Effector memory CD8-positive, alpha-beta T cell (primary cell): Measurements from ENCODE around the gene HPCA.

Source experiments
- ATAC-seq: fragments of 150-1000 bp; cut with Tn5 transposase; replicated peaks from 2 replicates; pipeline ENCODE4 v1.10.0; 2021; ENCODE audit warnings: mild to moderate bottlenecking, moderate library complexity
- DNase-seq, 3 experiments: peaks; one replicate each; pipeline ENCODE4 v3.0.0; 2021
- H3K27ac Mint-ChIP-seq, 2 donors: one replicate each; pipeline ENCODE4 v1.8.0; 2022; ENCODE audit warnings: mild to moderate bottlenecking in 2 of 2, mixed read lengths in 2 of 2, moderate library complexity in 2 of 2
- H3K27me3 Mint-ChIP-seq, 2 donors: one replicate each; pipeline ENCODE4 v1.8.0; 2022; ENCODE audit warnings: mixed read lengths in 2 of 2
- H3K36me3 Mint-ChIP-seq: one replicate; pipeline ENCODE4 v1.8.0; 2022; ENCODE audit warnings: mild to moderate bottlenecking, moderate library complexity, mixed read lengths; ENCODE audit not compliant: insufficient read depth
- H3K4me1 Mint-ChIP-seq, 2 donors: one replicate each; pipeline ENCODE4 v1.8.0; 2022; ENCODE audit warnings: low read depth in 2 of 2, mixed read lengths in 2 of 2
- H3K4me3 Mint-ChIP-seq, 2 donors: one replicate each; pipeline ENCODE4 v1.8.0; 2022; ENCODE audit warnings: mild to moderate bottlenecking in 2 of 2, mixed read lengths in 2 of 2, moderate library complexity in 2 of 2
- H3K9me3 Mint-ChIP-seq, 2 donors: one replicate each; pipeline ENCODE4 v1.8.0; 2022; ENCODE audit warnings: mixed read lengths in 2 of 2

Gene HPCA

GRCh38 chr1:32928285-32928684 lies 42.0 kb downstream of the HPCA start:
- H3K4me1 Mint-ChIP-seq = peaks cover 12 to 13% of the 10 kb centered on the region in 2 donors
- H3K27me3 Mint-ChIP-seq = peaks cover 33 to 45% of the 10 kb centered on the region in 2 donors
- H3K27ac Mint-ChIP-seq = no peak overlapping the region
- DNase-seq (no peak), ATAC-seq (no peak)
- no peaks in the 10 kb centered on the region for H3K9me3 Mint-ChIP-seq
- H3K4me3 Mint-ChIP-seq = no peak overlapping the region
- H3K36me3 Mint-ChIP-seq = peaks cover 18% of the 10 kb centered on the region

DNA sequence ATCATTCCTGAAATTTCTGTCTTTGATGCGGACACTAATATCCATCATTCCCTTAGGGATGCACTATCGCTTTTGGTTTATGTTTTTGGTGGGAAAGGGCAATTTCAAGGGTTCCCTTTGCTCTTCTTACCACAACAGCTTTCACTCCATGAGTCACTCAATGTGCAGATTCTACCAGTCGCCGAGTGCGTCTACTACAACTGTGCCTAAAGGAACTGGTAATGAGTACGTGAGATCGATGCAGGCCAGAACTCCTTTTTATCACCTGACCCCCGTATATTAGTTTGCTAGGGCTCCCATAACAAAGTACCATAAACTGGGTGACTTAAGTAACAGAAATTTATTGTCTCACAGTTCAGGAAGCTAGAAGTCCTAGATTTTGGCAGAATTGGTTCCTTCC lies 42.4 kb downstream of the HPCA start:
- H3K9me3 Mint-ChIP-seq = no peaks in the 10 kb centered on the region
- peaks cover 28 to 41% of the 10 kb centered on the region in 2 donors for H3K27me3 Mint-ChIP-seq
- peaks cover 12 to 13% of the 10 kb centered on the region in 2 donors for H3K4me1 Mint-ChIP-seq
- H3K4me3 Mint-ChIP-seq = no peak overlapping the region
- DNase-seq = no peak
- H3K36me3 Mint-ChIP-seq = peaks cover 19% of the 10 kb centered on the region
- no peak for ATAC-seq
- H3K27ac Mint-ChIP-seq = no peak overlapping the region

DNA sequence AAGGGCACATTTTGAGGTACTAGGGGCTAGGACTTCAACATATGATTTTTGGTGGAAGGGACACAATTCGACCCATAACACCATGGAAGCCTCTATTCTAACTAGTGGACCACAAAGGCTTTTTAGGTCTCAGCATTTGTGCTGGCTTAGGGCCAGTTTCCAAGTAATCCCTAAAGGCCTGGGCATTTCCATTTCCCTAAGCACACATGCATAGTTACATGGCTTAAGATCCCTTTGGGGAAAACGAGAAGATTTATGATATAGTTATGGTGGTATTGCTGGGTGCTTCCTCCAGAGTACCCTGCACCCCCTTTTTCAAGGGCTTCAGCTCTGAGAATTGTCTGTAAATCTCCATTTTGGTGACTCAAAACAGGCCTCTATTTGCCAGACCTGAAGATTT lies 43.1 kb downstream of the HPCA start:
- Mint-ChIP-seq H3K36me3 (peaks cover 20% of the 10 kb centered on the region), H3K9me3 (no peaks in the 10 kb centered on the region), H3K27me3 (peaks cover 22 to 34% of the 10 kb centered on the region in 2 donors), H3K4me1 (peaks cover 9 to 11% of the 10 kb centered on the region in 2 donors), H3K27ac (no peak overlapping the region), H3K4me3 (no peak overlapping the region)
- ATAC-seq = no peak
- no peak for DNase-seq

- Mint-ChIP-seq H3K4me3 (no peak overlapping the region), H3K27me3 (peaks cover 0 to 10% of the 10 kb centered on the region in 2 donors), H3K36me3 (peaks cover 39% of the 10 kb centered on the region), H3K9me3 (no peaks in the 10 kb centered on the region), H3K4me1 (no peaks in the 10 kb centered on the region), H3K27ac (no peak overlapping the region)
- no peak for ATAC-seq
- DNase-seq = no peak
Observed at GRCh38 chr1:32931760-32932159, 45.5 kb downstream of the HPCA start.

DNA sequence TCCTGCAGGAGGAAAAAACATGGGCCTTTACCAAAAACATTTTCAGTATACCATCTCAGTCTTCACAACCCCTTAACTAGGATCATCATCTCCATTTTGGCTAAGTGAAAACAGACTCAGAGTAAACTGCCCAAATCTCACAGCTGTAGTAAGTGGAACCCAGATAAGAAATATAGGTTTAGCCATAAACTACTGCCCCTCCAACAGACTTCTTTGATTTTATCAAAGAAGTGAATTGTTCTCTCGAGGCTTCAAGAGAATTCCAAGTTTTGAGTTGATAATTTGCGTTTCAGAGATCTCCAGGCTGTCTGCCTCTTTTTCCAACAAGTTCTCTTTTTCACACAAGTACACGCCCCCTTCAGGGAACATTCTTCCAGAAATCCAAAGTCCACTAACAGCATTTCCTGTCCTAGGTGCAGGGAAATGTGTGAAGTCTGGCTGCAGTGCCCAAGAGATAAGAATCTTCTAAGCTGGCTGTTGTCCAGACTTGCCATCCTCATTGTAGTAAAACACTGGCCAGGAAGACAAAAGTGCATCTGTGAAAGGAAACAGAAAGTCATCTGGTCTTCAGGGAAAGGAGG lies 47.5 kb downstream of the HPCA start:
- no peaks in the 10 kb centered on the region for H3K9me3 Mint-ChIP-seq
- H3K27ac Mint-ChIP-seq = peak overlapping the region; percentile 38 to 80
- peaks cover 55% of the 10 kb centered on the region for H3K36me3 Mint-ChIP-seq
- no peak for DNase-seq
- no peak overlapping the region for H3K4me3 Mint-ChIP-seq
- ATAC-seq = peak; percentile 19
- H3K4me1 Mint-ChIP-seq = peaks cover 3 to 5% of the 10 kb centered on the region in 2 donors
- no peaks in the 10 kb centered on the region for H3K27me3 Mint-ChIP-seq

GRCh38 chr1:32934535-32934934 lies 48.2 kb downstream of the HPCA start:
- DNase-seq = no peak
- peaks cover 61% of the 10 kb centered on the region for H3K36me3 Mint-ChIP-seq
- peaks cover 3 to 8% of the 10 kb centered on the region in 2 donors for H3K4me1 Mint-ChIP-seq
- H3K27ac Mint-ChIP-seq = peak overlapping the region; percentile 38 to 80
- H3K27me3 Mint-ChIP-seq = no peaks in the 10 kb centered on the region
- no peak overlapping the region for H3K4me3 Mint-ChIP-seq
- H3K9me3 Mint-ChIP-seq = no peaks in the 10 kb centered on the region
- ATAC-seq = no peak

- Mint-ChIP-seq H3K36me3 (peaks cover 86% of the 10 kb centered on the region), H3K4me1 (peaks cover 3 to 20% of the 10 kb centered on the region in 2 donors)
Observed at GRCh38 chr1:32937061-32937460, 50.8 kb downstream of the HPCA start.

GRCh38 chr1:32939655-32940371 lies 53.5 kb downstream of the HPCA start:
- H3K4me3 Mint-ChIP-seq = no peak overlapping the region

More at GRCh38 chr1:32937061-32937460, 50.8 kb downstream of the HPCA start:
- ATAC-seq = no peak
- Mint-ChIP-seq H3K27me3 (no peaks in the 10 kb centered on the region), H3K9me3 (no peaks in the 10 kb centered on the region), H3K4me3 (no peak overlapping the region), H3K27ac (peak overlapping the region in 1 of 2 donors; percentile 80)
- no peak for DNase-seq

GRCh38 chr1:32944180-32944579 lies 57.9 kb downstream of the HPCA start:
- H3K4me3 Mint-ChIP-seq = no peak overlapping the region
- no peaks in the 10 kb centered on the region for H3K9me3 Mint-ChIP-seq
- peak overlapping the region; percentile 41 to 75 for H3K27ac Mint-ChIP-seq
- no peaks in the 10 kb centered on the region for H3K27me3 Mint-ChIP-seq
- H3K4me1 Mint-ChIP-seq = peaks cover 0 to 14% of the 10 kb centered on the region in 2 donors
- ATAC-seq (no peak), DNase-seq (no peak)
- H3K36me3 Mint-ChIP-seq = peaks cover 91% of the 10 kb centered on the region

More at GRCh38 chr1:32939655-32940371, 53.5 kb downstream of the HPCA start:
- no peaks in the 10 kb centered on the region for H3K27me3 Mint-ChIP-seq
- DNase-seq (no peak), ATAC-seq (no peak)
- no peaks in the 10 kb centered on the region for H3K9me3 Mint-ChIP-seq
- H3K27ac Mint-ChIP-seq = peak overlapping the region; percentile 68 to 79
- peaks cover 98% of the 10 kb centered on the region for H3K36me3 Mint-ChIP-seq
- peaks cover 3 to 20% of the 10 kb centered on the region in 2 donors for H3K4me1 Mint-ChIP-seq
